ENCODE data around the gene OR51T1. TPM values are rescaled to one million over a fixed set of nuclear protein-coding genes. Genes with fewer than 3 reads are reported as not detected.

Gene OR51T1
- polyA plus RNA-seq, 1 donor from 2014 or later: not detected

DNA sequence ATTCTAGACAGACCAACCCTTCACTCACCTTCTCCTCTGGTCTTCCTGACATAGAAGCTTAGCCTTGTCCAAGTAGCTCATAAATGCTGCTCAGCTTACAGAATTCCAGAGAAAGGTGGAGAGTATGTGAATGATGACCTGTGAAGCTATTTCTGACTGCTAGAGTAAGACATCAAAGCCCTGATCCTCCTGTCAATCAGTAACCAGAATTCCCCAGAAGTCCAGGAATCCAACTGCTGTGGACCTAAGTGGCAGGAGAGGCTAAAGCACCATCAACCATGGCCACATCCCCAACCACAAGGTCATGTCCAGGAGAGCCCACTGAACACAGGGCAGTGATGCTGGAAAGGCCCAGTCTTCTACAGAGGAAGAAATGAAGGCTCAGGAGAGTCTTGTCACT, 34.9 kb downstream of the OR51T1 start:
- Histone ChIP-seq H3K9ac (ENCODE audit: low read length) (no peak overlapping the region), H3K9me2 (ENCODE audit: insufficient read depth, low read length) (no peaks in the 10 kb centered on the region), H3F3A (ENCODE audit: insufficient read depth, low read length, poor library complexity, severe bottlenecking) (no peaks in the 10 kb centered on the region), H3K27me3 (ENCODE audit: insufficient read depth, low read depth, low read length) (no peaks in the 10 kb centered on the region), H4K20me1 (ENCODE audit: insufficient read depth) (no peaks in the 10 kb centered on the region), H3K79me2 (replicated peaks; ENCODE audit: insufficient read depth, low read length) (no peaks in the 10 kb centered on the region), H3K27ac (ENCODE audit: low read length) (no peak overlapping the region), H3K9me3 (ENCODE audit: low read length) (no peaks in the 10 kb centered on the region), H3K4me3 (ENCODE audit: low read length) (no peak overlapping the region), H3K4me2 (ENCODE audit: low read length) (no peak overlapping the region), H2AFZ (ENCODE audit: low read depth, low read length) (no peak overlapping the region), H3K36me3 (ENCODE audit: insufficient read depth, low read length) (no peaks in the 10 kb centered on the region)
- TF ChIP-seq SMC3 (conservative IDR thresholded peaks at IDR 0.05; ENCODE audit: poor library complexity): no peak
- TF ChIP-seq REST (IDR thresholded peaks at IDR 0.05; ENCODE audit: borderline replicate concordance): no peak
- no peak for TF ChIP-seq POLR2AphosphoS5 (IDR thresholded peaks at IDR 0.05)
- no peak for TF ChIP-seq TAF1 (IDR thresholded peaks at IDR 0.05; ENCODE audit: low read depth)
- TF ChIP-seq MXI1 (conservative IDR thresholded peaks at IDR 0.05; ENCODE audit: poor library complexity, severe bottlenecking): no peak
- TF ChIP-seq, protein P1, sequence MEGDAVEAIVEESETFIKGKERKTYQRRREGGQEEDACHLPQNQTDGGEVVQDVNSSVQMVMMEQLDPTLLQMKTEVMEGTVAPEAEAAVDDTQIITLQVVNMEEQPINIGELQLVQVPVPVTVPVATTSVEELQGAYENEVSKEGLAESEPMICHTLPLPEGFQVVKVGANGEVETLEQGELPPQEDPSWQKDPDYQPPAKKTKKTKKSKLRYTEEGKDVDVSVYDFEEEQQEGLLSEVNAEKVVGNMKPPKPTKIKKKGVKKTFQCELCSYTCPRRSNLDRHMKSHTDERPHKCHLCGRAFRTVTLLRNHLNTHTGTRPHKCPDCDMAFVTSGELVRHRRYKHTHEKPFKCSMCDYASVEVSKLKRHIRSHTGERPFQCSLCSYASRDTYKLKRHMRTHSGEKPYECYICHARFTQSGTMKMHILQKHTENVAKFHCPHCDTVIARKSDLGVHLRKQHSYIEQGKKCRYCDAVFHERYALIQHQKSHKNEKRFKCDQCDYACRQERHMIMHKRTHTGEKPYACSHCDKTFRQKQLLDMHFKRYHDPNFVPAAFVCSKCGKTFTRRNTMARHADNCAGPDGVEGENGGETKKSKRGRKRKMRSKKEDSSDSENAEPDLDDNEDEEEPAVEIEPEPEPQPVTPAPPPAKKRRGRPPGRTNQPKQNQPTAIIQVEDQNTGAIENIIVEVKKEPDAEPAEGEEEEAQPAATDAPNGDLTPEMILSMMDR (IDR thresholded peaks at IDR 0.05; ENCODE audit: poor library complexity, severe bottlenecking): no peak
- TF ChIP-seq EP300 (conservative IDR thresholded peaks at IDR 0.05; ENCODE audit: poor library complexity, severe bottlenecking): no peak
- no peak for TF ChIP-seq RAD21 (conservative IDR thresholded peaks at IDR 0.05)
- no peak for TF ChIP-seq EZH2 (IDR thresholded peaks at IDR 0.05; ENCODE audit: borderline replicate concordance, insufficient read depth, low read length, poor library complexity, severe bottlenecking)

DNA sequence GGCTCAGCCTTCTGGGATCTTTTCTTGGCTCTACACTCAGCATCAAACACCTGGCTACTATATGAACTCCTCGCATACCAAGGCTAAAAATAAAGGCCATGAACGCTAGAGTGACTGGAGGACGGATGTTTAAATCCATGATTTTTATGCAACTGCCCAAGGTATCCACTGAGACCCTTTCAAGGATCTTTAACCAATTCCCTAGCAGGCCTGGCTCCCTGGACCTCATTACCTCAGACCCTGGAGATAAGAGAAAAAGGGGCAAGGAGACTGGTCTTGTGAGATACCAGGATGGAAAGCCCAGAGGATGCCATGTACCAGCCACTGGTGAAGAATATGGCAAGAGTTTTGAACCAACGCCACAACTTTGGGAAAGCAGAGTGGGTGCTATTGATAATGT, 37.5 kb downstream of the OR51T1 start, which contains the start of gene OR51G2:
OR51G2 (minus strand) TSS at position 101 of the 400 bp plus-strand sequence. CDS start 3,687 bp downstream, outside the sequence.
- Histone ChIP-seq H3K9me2 (ENCODE audit: insufficient read depth, low read length) (no peaks in the 10 kb centered on the region), H4K20me1 (ENCODE audit: insufficient read depth) (no peaks in the 10 kb centered on the region), H3K9me3 (ENCODE audit: low read length) (no peaks in the 10 kb centered on the region), H3K4me3 (ENCODE audit: low read length) (no peak within 1 kb of the TSS), H3K27ac (ENCODE audit: low read length) (no peak within 1 kb of the TSS), H3F3A (ENCODE audit: insufficient read depth, low read length, poor library complexity, severe bottlenecking) (no peaks in the 10 kb centered on the region), H3K9ac (ENCODE audit: low read length) (no peak within 1 kb of the TSS), H3K79me2 (replicated peaks; ENCODE audit: insufficient read depth, low read length) (no peaks in the 10 kb centered on the region), H3K36me3 (ENCODE audit: insufficient read depth, low read length) (no peaks in the 10 kb centered on the region), H3K4me2 (ENCODE audit: low read length) (no peak within 1 kb of the TSS), H3K27me3 (ENCODE audit: insufficient read depth, low read depth, low read length) (no peaks in the 10 kb centered on the region), H2AFZ (ENCODE audit: low read depth, low read length) (no peak within 1 kb of the TSS)
- TF ChIP-seq MXI1 (conservative IDR thresholded peaks at IDR 0.05; ENCODE audit: poor library complexity, severe bottlenecking) (no peak), EZH2 (IDR thresholded peaks at IDR 0.05; ENCODE audit: borderline replicate concordance, insufficient read depth, low read length, poor library complexity, severe bottlenecking) (no peak), SMC3 (conservative IDR thresholded peaks at IDR 0.05; ENCODE audit: poor library complexity) (no peak), RAD21 (conservative IDR thresholded peaks at IDR 0.05) (no peak)

All from neural cell (in vitro differentiated cells).